Amniotic stem cell (primary cell): ENCODE results near the gene SH2D5.
A peak's percentile ranks its signal among the peaks of the same experiment; 100 is the strongest.

Experiments used
- DNase-seq: peaks from one replicate; lab custom pipeline; 2025; lab: John Stamatoyannopoulos, UW

SH2D5 gene

DNA sequence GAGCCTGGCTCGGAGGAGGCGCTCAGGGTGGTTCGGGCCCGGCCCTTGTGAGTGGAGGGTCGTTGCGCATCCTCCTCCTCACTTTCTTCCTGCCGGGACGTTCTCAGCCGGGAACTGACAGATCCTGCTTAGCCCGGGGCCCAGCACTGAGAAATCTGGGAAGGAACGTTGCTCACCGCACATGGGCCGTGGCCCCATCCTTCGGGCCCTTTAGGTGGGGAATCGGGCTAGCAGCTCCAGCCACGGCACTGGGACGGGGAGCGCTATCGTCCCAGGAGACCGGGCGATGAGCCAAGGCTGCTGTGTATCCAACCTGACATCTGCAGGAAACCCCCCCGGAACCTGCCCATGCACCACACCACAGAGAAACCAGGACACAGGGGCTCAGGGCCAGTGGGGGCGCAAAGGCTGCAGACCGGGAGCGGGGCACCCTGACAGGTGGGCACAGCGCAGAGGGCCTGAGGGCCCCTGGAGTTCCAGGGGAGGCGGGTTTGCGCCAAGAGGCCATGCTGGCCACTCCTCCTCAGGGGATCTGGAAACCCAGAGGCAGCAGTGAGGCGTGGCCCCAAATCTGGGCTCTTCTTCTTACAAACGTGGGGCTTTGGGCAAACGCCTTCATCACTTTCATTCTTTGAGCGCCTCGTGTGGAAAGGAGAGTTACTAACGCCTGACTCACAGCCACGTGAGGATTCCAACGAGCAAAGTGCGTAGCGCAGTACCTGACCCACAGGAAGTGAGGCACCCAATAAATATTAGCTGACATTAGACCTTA lies at the start of gene SH2D5:
SH2D5 (minus strand) TSS at position 116 of the 772 bp plus-strand sequence. CDS start 4,659 bp downstream, outside the sequence.
- DNase-seq: peak; percentile 91

DNA sequence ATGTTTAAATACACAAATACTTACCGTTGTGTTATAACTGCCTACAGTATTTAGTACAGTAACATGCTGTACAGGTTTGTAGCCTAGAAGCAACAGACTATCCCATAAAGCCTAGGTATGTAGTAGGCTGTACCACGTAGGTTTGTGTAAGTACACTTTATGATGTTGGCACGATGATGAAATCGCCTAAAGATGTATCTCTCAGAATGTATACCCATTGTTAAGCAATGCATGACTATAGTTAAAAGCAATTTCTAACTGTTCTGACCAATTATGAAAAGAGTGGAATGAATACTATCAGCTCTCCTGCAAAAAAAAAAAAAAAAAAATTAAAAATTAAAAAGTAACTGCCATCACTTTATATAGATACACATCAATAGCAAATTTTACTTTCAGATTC lies 43.2 kb upstream of the SH2D5 start:
- no peak for DNase-seq

DNA sequence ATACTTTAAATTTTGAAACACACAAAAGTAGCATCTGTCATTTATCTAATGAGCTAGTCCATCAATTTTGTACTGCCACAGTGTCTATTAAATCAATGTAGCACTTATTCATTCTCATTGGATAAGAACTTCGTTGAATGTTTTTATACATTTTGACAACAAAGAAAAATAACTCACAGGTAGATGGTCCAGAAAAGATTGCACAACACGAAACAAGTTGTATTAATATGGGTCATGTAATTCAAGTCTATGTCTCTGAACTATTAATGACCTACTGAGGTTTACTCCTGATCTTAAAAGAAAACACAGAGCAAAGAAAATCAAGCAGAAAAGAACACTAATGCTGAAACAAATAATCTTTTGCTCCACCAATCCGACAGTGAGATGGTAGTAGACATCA lies 39.3 kb upstream of the SH2D5 start:
- DNase-seq: no peak

DNA sequence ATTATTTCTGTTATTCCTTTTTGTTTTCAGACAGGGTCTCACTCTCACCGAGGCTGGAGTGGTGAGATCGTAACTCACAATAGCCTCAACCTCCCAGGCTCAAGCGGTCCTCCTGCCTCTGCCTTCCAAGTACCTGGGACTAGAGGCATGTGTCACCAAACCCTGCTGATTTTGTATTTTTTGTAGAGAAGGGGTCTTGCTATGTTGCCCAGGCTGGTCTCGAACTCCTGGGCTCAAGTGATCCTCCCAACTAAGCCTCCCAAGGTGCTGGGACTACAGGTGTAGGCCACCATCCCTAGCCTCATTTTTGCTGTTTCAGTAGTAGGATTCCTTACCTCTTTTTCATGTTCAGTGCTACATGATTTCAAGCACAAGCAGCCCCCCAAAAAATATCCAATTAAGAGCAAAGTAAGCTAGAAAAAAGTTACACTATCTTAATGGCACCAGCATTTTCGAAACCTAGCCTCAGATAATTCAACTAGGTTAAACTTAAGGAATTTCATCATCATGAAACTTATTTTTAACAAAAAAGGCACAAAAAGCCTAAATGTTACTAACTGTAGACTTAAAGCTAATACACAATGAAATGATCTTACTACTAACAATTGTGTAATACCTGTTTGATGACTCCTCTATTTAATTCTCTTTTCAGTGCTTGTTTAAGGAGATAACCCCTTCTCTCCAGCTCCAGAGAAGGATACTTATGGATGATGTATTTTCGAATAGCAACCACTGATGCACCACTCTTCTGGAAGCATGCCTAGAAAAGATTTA lies 38.0 kb upstream of the SH2D5 start:
- DNase-seq: no peak

DNA sequence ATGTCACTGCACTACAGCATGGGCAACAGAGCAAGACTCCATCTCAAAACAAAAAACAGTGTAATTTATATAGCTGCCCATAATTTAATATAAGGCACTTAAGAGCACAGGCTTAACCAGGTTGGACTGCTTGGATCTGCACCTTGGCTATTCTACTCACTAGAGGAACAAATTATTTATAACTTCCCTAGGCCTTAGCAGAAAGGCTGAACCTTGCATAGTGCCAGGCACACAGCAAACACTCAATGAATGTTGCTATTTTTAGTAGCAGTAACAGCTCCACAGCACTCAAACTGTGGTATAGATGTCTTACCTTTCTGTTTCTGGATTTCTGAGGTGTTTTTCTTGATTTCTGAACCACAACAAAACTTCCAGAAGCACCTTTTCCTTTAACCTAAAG lies 34.8 kb upstream of the SH2D5 start:
- no peak for DNase-seq

DNA sequence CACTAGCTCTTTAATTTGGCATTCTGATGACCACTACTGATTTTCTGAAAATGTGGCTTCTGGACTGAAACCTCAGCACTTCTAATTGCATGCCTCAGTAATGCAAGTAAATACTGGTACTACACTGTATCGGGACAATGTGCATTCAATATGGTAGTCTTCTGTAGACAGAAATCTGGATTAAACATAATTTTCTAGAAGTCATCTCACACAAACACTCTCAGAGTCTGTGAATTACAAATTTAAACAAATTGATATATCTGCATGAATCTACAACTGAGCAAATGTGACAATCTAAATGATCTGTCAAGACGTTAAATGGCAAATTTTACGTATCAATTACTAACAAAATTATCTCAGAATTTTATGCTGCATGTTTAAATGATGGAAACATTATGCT lies 30.9 kb upstream of the SH2D5 start:
- no peak for DNase-seq

DNA sequence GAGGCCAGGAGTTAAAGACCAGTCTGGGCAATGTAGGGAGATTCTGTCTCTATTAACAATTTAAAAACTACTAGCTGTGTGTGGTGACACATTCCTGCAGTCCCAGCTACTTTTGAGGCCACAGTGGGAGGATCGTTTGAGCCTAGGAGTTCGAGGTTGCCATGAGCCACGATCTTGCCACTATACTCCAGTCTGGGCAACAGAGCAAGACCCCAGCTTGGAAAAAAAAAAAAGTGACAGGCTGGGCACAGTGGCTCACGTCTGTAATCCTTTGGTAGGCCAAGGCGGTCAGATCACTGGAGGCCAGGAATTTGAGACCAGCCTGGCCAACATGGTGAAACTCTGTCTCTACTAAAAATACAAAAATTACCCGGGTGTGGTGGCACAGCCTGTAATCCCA lies 27.8 kb upstream of the SH2D5 start:
- DNase-seq: no peak

DNA sequence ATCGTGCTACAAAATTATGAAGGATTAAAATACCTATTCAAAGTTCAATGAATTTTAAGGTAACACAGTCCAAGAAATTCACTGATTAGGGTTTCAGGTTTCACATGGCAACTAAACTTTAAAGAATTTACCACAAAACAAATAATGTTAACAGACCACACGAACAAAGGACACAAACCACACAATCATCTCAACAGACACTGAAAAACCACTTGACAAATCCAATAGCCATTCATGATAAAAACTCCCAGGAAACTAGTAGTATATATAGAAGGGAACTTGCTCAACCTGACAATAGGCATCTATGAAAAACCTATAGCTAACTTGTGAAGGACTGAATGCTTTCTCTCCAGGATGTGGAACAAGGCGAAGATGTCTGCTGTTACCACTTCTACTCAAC lies 21.1 kb upstream of the SH2D5 start:
- no peak for DNase-seq

DNA sequence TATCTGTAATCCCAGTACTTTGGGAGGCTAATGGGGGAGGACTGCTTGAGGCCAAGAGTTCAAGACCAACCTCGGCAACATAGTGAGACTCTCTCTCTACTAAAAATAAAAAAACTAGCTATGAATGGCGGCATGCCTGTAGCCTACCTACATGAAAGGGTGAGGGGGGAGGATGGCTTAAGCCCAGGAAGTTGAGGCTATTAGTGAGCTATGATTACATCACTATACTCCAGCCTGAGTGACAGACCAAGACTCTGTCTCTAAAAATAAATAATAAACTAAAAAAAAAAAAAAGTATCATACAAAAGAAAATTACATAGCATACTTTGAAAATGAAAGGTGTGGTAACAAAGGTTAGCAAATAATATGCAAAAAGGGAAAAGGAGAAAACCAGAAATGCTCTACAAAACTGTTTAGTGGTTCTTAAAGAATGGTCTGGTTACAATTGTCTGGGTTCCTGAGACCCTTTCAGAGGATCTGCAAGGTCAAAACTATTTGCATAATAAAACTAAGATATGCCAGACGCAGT lies 19.0 kb upstream of the SH2D5 start:
- DNase-seq: no peak

DNA sequence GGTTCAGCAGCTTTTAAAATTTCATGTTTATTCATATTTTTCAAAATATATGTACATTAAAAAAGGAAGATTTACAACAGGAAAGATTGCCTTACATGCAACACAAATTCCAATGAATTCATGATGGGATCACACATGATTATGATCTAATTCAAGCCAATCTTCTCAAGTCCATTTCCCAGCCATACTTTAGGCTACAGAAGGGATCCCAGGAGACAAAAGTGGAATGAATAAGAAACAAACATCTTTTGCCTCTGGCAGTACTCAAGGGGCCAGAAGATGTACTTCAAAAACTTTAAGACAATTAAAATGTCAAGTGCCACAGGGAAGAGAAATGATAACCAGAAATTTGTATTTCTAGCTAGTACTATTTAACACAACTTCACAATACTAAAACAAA lies 10.2 kb upstream of the SH2D5 start:
- DNase-seq: no peak

DNA sequence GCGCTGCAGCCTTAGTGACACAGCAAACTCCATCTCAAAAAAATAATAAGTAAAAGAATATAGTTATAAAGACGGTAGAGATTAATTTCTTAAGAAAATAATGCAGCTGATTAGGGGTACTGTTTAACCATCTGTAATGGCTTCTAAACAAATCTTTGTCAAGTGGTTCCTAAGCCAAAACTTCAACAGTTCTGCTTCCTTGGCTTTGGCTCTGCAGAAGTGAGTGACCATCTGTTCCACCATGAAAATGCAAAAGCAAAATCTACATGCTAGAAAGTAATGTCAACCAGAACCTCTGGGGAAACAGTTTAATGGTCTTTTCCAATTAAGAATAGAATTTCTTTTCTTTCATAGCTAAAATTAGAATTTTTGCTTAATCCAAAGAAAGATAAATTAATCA lies 8.3 kb upstream of the SH2D5 start:
- no peak for DNase-seq

DNA sequence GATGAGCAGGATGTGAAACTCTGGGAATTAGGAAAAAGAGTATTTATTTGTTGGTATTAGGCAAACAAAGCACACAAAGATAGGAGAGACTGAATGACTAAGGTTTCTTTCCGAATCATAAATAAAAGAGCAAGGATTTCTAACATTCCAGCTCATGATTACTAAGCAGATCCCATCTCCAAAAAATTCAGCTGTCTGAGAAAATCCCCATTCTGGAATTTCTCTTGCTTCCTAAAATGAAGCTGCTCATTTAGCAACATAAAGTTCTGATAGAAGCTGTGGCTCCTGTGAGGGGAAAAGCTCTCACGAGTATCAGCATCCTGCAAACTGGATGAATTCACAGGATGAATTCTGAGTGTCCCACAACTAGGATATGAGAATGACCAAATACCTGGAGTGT lies 6.7 kb upstream of the SH2D5 start:
- no peak for DNase-seq

DNA sequence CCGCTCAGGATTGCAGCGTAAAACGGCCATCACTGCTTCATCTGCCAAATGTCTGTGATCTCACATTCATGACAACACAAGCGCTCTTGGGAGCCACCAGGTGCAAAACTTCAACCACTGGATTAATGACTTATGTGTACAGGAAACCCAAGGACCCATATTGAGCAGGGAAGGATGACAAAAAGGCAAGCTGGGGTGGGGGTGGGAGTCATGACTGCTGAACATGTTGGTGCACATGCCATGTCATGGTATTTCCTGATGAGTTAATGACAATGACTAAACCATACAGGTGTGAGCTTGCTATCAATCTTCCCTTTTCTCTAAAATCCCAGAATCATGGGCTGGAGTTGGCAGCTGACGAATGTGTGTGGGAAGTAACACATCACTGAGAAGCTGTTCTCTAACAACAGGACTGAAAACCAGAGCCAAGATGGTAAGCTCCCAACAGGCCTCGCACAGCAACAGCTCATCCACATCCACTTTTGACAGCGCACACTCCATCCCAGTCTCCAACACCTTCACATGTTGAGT lies 3.1 kb upstream of the SH2D5 start:
- no peak for DNase-seq

DNA sequence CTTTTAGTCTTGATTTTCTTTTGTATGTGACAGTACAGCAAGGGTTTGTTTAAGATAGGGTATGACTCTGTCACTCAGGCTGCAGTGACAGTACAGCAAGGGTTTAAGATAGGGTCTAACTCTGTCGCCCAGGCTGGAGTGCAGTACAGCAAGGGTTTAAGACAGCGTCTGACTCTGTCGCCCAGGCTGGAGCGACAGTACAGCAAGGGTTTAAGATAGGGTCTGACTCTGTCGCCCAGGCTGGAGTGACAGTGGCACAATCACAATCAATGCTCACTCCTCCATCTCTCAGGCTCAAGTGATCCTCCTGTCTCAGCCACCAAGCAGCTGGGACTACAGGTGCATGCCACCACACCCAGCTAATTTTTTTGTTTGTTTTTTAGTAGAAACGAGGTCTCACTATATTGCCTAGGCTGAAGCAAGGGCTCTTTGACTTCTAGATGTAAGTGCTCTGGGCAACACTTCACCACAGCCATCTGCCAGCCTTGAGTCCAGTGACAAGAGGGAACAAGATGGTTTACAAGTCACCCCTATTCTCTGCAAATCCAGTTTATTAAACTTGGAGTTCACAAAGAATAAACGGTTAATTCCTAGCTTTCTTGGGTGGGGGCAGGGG lies 965 bp upstream of the SH2D5 start:
- DNase-seq: no peak

DNA sequence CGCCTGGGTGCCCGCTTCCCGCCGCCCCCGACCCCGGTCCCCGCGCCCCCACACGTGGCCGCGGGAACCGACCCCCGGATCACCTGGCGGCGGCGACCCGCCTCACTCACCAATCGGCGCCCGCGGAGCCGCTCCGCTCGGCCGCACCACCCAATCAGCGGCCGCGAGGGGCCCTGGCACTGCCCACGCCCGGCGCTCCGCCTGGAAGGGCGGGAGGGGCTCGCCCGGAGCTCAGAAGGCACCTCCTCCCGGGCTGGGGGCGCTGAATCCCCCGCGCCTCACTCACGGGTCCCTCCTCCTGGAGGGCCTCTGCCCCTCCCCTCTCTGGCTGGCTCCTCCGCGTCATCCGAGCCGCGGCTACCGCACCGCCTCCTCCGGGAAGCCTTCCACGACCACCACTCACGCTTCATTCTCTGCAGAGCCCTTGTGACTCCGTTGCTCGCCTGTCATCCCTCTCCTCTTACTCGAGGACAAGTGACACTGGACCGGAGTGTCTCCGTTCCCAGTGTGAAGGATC lies 374 bp downstream of the SH2D5 start:
- peak; percentile 19 for DNase-seq

DNA sequence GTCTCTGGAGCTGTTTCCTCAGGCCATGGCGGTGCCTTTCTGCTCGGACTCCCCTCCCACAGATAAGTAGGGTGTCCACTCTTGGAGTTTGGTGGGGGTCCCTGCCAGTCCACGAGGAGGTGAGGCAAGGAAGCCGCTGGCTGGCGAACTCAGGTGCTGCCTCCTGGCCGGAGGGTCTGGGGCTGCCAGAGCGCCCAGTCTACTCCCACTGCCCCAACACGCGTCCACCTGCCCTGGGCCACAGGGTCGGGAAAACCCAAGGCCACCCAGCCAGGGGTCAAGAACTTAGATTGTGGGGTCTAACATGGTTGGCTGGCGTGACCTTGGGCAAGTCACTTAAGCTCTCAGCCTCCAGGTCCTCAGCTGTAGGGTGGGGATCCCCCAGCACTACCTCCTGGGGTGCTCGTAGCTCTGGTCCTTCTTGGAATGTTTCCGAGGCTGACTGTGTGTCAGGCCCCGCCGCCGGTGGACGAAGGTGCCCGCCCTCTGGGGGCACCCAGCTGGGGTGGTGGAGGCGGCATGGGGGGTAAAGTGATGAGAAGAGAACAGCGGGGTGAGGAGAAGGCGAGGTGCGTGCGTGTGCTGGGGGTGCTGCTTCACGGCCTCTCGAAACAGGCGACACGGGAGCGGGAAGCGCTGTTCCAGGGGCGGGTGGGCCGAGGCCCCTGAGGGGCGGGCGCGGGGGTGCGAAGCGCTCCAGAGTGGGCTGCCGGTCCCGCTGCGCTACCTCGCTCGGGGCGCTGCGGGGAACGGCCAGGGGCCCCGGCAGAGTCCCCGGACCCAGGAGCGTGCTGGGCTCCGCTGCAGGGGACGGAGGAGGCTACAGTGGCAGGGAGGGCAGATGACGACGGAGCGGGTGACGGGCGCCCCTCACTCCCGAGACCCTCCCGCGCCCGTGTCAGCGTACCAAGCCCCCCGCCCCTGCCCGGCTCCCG lies 1.2 kb downstream of the SH2D5 start:
- DNase-seq: no peak

DNA sequence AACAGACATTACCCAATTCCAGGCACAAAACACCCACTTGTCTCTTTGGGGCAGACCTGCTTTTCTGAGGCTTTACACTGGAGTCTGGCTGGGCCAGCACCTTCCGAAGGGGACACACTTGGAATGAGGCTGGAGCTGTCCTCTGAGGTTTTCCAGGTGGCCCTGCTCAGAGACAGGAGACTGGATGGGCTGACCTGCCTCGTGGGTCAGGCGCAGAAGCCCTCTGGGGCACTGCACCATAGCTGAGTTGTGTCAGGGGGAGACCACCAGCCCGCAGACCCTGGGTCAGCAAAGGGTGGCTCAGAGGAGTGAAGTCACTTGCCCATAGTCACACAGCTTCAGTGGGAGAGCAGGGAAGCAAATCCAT lies 1.8 kb downstream of the SH2D5 start:
- DNase-seq: no peak

DNA sequence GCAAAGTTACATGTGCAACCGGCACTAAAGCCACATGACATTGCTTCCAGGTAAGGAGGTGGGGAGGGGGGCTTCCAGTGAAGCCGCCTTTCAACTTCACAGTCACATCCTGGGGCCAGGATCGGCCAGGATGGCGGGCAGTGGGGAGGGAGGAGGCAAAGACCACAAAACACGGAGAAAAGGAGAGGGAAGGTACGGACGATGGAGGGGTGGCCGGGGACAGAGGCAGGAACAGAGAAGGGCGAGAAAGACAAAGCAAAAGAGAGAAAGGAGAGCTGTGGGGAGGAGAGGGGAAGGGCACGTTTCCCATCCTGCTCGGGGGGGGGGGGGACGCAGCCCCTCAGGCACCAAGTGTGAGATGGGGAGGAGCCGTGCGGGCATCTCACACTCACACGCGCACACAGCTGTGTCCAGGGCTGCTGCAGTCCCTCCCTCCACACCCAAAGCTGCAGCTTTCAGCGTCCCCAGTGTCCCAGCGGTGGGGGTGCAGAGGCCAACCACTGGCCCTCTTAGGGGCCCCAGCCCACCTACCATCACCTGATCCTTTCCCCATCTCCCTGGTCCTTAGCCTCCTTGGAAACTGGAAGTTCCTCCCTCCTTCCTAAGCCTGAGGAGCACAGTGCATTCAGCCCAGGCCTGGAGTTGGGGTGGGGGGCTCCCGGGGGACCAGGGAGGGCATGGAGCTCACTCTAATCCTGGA lies 2.4 kb downstream of the SH2D5 start:
- DNase-seq: no peak

DNA sequence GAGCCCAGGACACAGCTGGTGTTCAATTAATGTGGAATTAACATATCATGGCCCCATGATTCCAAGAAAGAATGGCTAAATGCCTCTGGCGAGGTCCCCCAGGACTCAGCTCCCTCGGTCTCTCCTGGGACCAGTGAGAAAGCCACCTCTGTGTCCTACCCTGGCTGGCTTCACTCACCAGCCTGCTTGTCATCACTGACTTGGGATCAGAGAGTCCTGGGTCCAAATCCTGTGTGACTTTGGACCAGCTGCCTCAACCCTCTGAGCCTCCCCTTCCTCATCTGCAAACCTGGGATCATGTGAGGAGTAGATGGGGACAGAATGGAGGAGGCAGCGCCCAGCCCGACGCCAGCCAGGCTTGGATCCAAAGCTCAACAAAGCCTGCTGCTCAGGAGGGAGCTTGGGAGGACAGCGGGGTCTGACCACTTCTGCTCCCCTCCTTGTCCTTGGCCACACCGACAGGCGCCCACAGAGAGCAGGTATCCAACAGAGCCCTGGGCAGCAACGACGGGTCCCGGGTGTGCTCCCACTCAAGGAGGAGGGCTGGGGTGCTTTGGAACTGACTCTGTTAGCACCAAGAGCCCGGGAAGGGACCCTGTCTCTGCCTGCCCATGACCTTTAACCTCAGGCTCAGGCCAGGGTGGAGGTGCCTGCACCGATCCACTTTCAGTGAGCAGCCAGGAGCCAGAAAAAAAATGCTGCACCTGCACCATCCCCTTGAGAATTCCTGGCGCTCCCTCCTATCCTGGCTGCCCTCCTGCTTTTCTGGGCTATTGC lies 3.2 kb downstream of the SH2D5 start:
- DNase-seq: no peak
